Astrocyte (in vitro differentiated cells and primary cell): ENCODE data around the gene ARHGAP26. TPM values are rescaled to one million over a fixed set of nuclear protein-coding genes. Genes with fewer than 3 reads are reported as not detected.
"Not testable (repeated sequence)": the region's sequence is repeated elsewhere in the genome, so short reads cannot be mapped to it uniquely, and the experiment has no call there.

Experiments used
- DNase-seq: peaks from one replicate; pipeline ENCODE4 v3.0.0-alpha.2; 2010; ENCODE audit warnings: low read depth
- FAIRE-seq: peaks from 2 replicates; lab custom pipeline; 2011; peaks lifted over from hg19 to GRCh38; lab: Jason Lieb, UNC
- H2AFZ ChIP-seq: 2 replicates; pipeline ENCODE4 v1.6.0; 2012; ENCODE audit warnings: low read depth, low read length, inconsistent platforms
- H3K27ac ChIP-seq: 2 replicates; pipeline ENCODE4 v1.5.1; 2011; ENCODE audit warnings: low read depth, low read length, inconsistent platforms
- H3K27me3 ChIP-seq: 2 replicates; pipeline ENCODE4 v1.6.0; 2011; ENCODE audit warnings: low read length, inconsistent platforms; ENCODE audit not compliant: insufficient read depth
- H3K36me3 ChIP-seq: 2 replicates; pipeline ENCODE4 v1.5.1; 2011; ENCODE audit warnings: low read length, inconsistent platforms; ENCODE audit not compliant: insufficient read depth
- H3K4me1 ChIP-seq: 2 replicates; pipeline ENCODE4 v1.5.1; 2011; ENCODE audit warnings: low read length, inconsistent platforms; ENCODE audit not compliant: insufficient read depth
- H3K4me2 ChIP-seq: 2 replicates; pipeline ENCODE4 v1.6.0; 2012; ENCODE audit warnings: low read length, inconsistent platforms
- H3K4me3 ChIP-seq: 2 replicates; pipeline ENCODE4 v1.5.1; 2011; ENCODE audit warnings: low read depth, mild to moderate bottlenecking, low read length, inconsistent platforms; ENCODE audit not compliant: insufficient read depth
- H3K79me2 ChIP-seq: 2 replicates; pipeline ENCODE4 v1.6.0; 2012; ENCODE audit warnings: mild to moderate bottlenecking, low read length, inconsistent platforms; ENCODE audit not compliant: insufficient read depth
- H3K9ac ChIP-seq: 2 replicates; pipeline ENCODE4 v1.6.0; 2012; ENCODE audit warnings: mild to moderate bottlenecking, low read length, inconsistent platforms
- H3K9me3 ChIP-seq: 2 replicates; pipeline ENCODE4 v1.5.1; 2012; ENCODE audit warnings: low read depth, mild to moderate bottlenecking, low read length, inconsistent platforms; ENCODE audit not compliant: insufficient read depth
- H4K20me1 ChIP-seq: 2 replicates; pipeline ENCODE4 v1.6.0; 2012; ENCODE audit warnings: low read length, inconsistent platforms; ENCODE audit not compliant: insufficient read depth
- H3K27ac Mint-ChIP-seq: one replicate; pipeline ENCODE4 v1.8.0; 2021; ENCODE audit warnings: mild to moderate bottlenecking, mixed read lengths; ENCODE audit not compliant: unreplicated experiment
- H3K27me3 Mint-ChIP-seq: one replicate; pipeline ENCODE4 v1.8.0; 2021; ENCODE audit warnings: low read depth, mixed read lengths; ENCODE audit not compliant: unreplicated experiment
- H3K36me3 Mint-ChIP-seq: one replicate; pipeline ENCODE4 v1.8.0; 2021; ENCODE audit warnings: low read depth, mixed read lengths; ENCODE audit not compliant: unreplicated experiment
- H3K4me1 Mint-ChIP-seq: one replicate; pipeline ENCODE4 v1.8.0; 2021; ENCODE audit warnings: low read depth, mixed read lengths; ENCODE audit not compliant: unreplicated experiment
- H3K4me3 Mint-ChIP-seq: one replicate; pipeline ENCODE4 v1.8.0; 2021; ENCODE audit warnings: mild to moderate bottlenecking, moderate library complexity, mixed read lengths; ENCODE audit not compliant: unreplicated experiment
- H3K9me3 Mint-ChIP-seq: one replicate; pipeline ENCODE4 v1.8.0; 2021; ENCODE audit warnings: mild to moderate bottlenecking, mixed read lengths; ENCODE audit not compliant: unreplicated experiment
- EZH2 ChIP-seq: IDR thresholded peaks from 2 replicates; pipeline ENCODE4 v1.6.1; 2012; ENCODE audit warnings: mild to moderate bottlenecking, low read length, inconsistent platforms; ENCODE audit not compliant: insufficient read depth
- total RNA-seq: library from RNA; stranded (reverse); gene quantifications from 2 replicates; pipeline ENCODE4 v1.2.1, GENCODE V29; 2021
- TF ChIP-seq, protein P1 (sequence below): IDR thresholded peaks from 2 replicates; pipeline ENCODE4 v1.5.1; 2011; ENCODE audit warnings: low read depth, mild to moderate bottlenecking, inconsistent platforms, low read length, moderate library complexity; ENCODE audit not compliant: insufficient read depth

The ARHGAP26 gene
- total RNA-seq, 1 donor from 2014 or later = 5.6 TPM

DNA sequence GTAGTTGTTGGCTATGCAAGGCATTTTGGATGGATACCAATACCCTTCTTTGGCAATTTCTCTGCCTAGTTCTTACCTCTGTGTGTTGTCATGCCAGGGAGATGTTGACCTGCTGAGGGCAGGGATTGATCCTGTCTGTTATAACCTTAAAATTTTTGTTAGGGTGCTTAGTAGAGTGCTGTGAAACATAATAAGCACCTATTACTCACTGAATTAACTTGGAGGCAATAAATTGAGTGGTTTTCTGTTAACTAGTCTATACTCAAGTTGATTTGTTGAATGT, 177.2 kb downstream of the ARHGAP26 start:
- no peak for TF ChIP-seq EZH2
- TF ChIP-seq, protein P1, sequence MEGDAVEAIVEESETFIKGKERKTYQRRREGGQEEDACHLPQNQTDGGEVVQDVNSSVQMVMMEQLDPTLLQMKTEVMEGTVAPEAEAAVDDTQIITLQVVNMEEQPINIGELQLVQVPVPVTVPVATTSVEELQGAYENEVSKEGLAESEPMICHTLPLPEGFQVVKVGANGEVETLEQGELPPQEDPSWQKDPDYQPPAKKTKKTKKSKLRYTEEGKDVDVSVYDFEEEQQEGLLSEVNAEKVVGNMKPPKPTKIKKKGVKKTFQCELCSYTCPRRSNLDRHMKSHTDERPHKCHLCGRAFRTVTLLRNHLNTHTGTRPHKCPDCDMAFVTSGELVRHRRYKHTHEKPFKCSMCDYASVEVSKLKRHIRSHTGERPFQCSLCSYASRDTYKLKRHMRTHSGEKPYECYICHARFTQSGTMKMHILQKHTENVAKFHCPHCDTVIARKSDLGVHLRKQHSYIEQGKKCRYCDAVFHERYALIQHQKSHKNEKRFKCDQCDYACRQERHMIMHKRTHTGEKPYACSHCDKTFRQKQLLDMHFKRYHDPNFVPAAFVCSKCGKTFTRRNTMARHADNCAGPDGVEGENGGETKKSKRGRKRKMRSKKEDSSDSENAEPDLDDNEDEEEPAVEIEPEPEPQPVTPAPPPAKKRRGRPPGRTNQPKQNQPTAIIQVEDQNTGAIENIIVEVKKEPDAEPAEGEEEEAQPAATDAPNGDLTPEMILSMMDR = no peak
- Histone ChIP-seq H3K27ac (no peak overlapping the region), H3K27me3 (no peaks in the 10 kb centered on the region), H4K20me1 (no peaks in the 10 kb centered on the region), H3K4me3 (no peak overlapping the region), H3K4me2 (no peak overlapping the region), H2AFZ (no peak overlapping the region), H3K4me1 (no peaks in the 10 kb centered on the region), H3K36me3 (no peaks in the 10 kb centered on the region), H3K79me2 (no peaks in the 10 kb centered on the region), H3K9ac (no peak overlapping the region), H3K9me3 (no peaks in the 10 kb centered on the region)
- Mint-ChIP-seq H3K27me3 (no peaks in the 10 kb centered on the region), H3K4me3 (no peak overlapping the region), H3K4me1 (no peaks in the 10 kb centered on the region), H3K36me3 (no peaks in the 10 kb centered on the region), H3K9me3 (peaks cover 7% of the 10 kb centered on the region), H3K27ac (no peak overlapping the region)
- DNase-seq = no peak
- FAIRE-seq = no peak

DNA sequence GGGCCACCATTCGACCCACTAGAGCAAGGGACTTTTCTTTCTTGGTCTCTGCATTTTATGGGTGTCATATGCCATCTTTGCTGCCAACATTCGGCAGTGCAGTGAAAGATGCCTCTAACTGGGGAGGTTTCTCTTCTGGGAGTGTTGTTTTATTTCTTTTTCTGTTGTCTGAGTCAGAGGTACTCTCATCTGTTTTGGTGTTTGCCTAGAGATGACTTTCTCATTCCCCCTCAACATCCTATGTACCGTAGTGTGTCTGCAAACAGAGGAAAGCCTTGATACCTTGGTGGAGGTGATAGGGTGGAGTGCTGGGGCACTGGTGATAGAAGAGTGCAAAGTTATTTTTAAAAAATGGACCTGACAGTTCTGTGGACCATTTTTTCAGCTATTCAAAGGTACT, 182.1 kb downstream of the ARHGAP26 start:
- Histone ChIP-seq H2AFZ (no peak overlapping the region), H3K9ac (no peak overlapping the region), H3K4me1 (no peaks in the 10 kb centered on the region), H3K79me2 (no peaks in the 10 kb centered on the region), H3K27me3 (no peaks in the 10 kb centered on the region), H3K27ac (no peak overlapping the region), H3K36me3 (no peaks in the 10 kb centered on the region), H3K4me2 (no peak overlapping the region), H3K4me3 (no peak overlapping the region), H3K9me3 (no peaks in the 10 kb centered on the region), H4K20me1 (no peaks in the 10 kb centered on the region)
- Mint-ChIP-seq H3K9me3 (peaks cover 7% of the 10 kb centered on the region), H3K4me1 (no peaks in the 10 kb centered on the region), H3K36me3 (no peaks in the 10 kb centered on the region), H3K27ac (no peak overlapping the region), H3K27me3 (no peaks in the 10 kb centered on the region), H3K4me3 (no peak overlapping the region)
- no peak for FAIRE-seq
- DNase-seq = no peak
- TF ChIP-seq, protein P1 = no peak
- TF ChIP-seq EZH2 = no peak

DNA sequence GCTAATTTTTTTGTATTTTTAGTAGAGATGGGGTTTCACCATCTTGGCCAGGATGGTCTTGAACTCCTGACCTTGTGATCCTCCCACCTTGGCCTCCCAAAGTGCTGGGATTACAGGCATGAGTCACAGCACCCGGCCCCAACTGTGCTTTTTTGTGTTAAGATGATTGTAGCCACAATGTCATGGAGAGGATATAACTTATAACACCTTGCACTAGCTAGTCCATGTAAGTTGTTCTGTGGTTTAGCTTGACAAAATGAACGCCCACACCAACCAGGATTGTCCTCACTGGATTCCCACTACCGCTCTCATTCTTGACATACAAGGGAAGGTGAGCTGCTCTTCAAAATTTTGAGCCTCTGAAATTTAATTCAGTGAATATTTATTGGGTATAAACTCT, 182.7 kb downstream of the ARHGAP26 start:
- not testable (repeated sequence) for H3K27ac ChIP-seq, H2AFZ ChIP-seq, H3K4me3 Mint-ChIP-seq, H3K4me2 ChIP-seq, H3K9me3 Mint-ChIP-seq, H3K27me3 Mint-ChIP-seq, H3K4me3 ChIP-seq, H3K79me2 ChIP-seq, FAIRE-seq, H4K20me1 ChIP-seq, H3K9ac ChIP-seq, H3K4me1 Mint-ChIP-seq, H3K27ac Mint-ChIP-seq, H3K9me3 ChIP-seq, H3K27me3 ChIP-seq, H3K36me3 ChIP-seq, H3K4me1 ChIP-seq, H3K36me3 Mint-ChIP-seq, DNase-seq
